ENCODE results near the gene VAPB.

VAPB gene

GRCh38 chr20:58492795-58493524, 103.9 kb downstream of the VAPB start:
- ChIA-PET POLR2A (no interaction called here), CTCF (interaction anchor here (0.6 to 1.2 kb wide), 2 partner anchors 10 to 11 kb away, joined by 3 to 4 read pairs; no protein-coding TSS in a partner anchor)
- no peak for DNase-seq (ENCODE audit: extremely low spot score)
- TF ChIP-seq LEF1 (IDR thresholded peaks at IDR 0.05; ENCODE audit: borderline replicate concordance) (no peak), HDGF (IDR thresholded peaks at IDR 0.05; ENCODE audit: borderline replicate concordance) (no peak), NFRKB (IDR thresholded peaks at IDR 0.05) (no peak), TARDBP (IDR thresholded peaks at IDR 0.05) (no peak), FOXM1 (IDR thresholded peaks at IDR 0.05; ENCODE audit: borderline replicate concordance) (no peak)
- TF ChIP-seq, protein P1, sequence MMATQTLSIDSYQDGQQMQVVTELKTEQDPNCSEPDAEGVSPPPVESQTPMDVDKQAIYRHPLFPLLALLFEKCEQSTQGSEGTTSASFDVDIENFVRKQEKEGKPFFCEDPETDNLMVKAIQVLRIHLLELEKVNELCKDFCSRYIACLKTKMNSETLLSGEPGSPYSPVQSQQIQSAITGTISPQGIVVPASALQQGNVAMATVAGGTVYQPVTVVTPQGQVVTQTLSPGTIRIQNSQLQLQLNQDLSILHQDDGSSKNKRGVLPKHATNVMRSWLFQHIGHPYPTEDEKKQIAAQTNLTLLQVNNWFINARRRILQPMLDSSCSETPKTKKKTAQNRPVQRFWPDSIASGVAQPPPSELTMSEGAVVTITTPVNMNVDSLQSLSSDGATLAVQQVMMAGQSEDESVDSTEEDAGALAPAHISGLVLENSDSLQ (IDR thresholded peaks at IDR 0.05) = no peak

- CTCF ChIA-PET = no interaction called here
- TF ChIP-seq LEF1 (IDR thresholded peaks at IDR 0.05; ENCODE audit: borderline replicate concordance) (no peak), SUZ12 (IDR thresholded peaks at IDR 0.05) (no peak), FOXM1 (IDR thresholded peaks at IDR 0.05; ENCODE audit: borderline replicate concordance) (no peak), TARDBP (IDR thresholded peaks at IDR 0.05) (no peak), CTBP1 (IDR thresholded peaks at IDR 0.05; ENCODE audit: borderline replicate concordance) (no peak), FOXA1 (IDR thresholded peaks at IDR 0.05) (no peak), FOXK2 (IDR thresholded peaks at IDR 0.05) (no peak), ZNF384 (IDR thresholded peaks at IDR 0.05) (no peak), NFRKB (IDR thresholded peaks at IDR 0.05) (no peak), ELF4 (IDR thresholded peaks at IDR 0.05) (no peak), HDGF (IDR thresholded peaks at IDR 0.05; ENCODE audit: borderline replicate concordance) (no peak), BHLHE40 (IDR thresholded peaks at IDR 0.05; ENCODE audit: borderline replicate concordance) (no peak)
- TF ChIP-seq, protein P1 (IDR thresholded peaks at IDR 0.05) = no peak
- no peak for DNase-seq (ENCODE audit: extremely low spot score)
- POLR2A ChIA-PET = no interaction called here
Observed at GRCh38 chr20:58494923-58495622, 106.0 kb downstream of the VAPB start.

- no peak for DNase-seq (ENCODE audit: extremely low spot score)
- TF ChIP-seq ARNT (IDR thresholded peaks at IDR 0.05) (no peak), FOXA1 (IDR thresholded peaks at IDR 0.05) (no peak), ZNF384 (IDR thresholded peaks at IDR 0.05) (no peak), HDGF (IDR thresholded peaks at IDR 0.05; ENCODE audit: borderline replicate concordance) (no peak), NFRKB (IDR thresholded peaks at IDR 0.05) (no peak), SP1 (IDR thresholded peaks at IDR 0.05) (no peak), TARDBP (IDR thresholded peaks at IDR 0.05) (no peak)
- TF ChIP-seq, protein P1 (IDR thresholded peaks at IDR 0.05) = no peak
- ChIA-PET POLR2A (no interaction called here), CTCF (no interaction called here)
Observed at GRCh38 chr20:58495623-58496428, 106.8 kb downstream of the VAPB start.

DNA sequence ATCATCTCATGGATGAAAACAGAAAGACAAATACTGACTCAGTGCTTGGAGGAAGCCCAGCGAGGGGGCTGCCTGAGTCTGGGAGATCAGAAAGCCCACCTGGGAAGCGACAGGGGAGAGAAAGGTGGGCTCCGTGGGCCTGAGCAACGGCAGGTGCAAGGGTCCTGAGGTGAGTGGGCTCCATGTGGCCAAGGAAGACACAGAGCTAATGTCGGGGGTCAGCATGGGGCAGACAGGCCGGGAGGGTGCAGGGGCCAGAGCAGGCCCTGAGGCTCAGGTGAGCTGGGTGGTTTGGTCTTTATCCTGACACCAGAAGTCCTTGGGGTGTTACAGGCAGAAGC, 107.4 kb downstream of the VAPB start:
- TF ChIP-seq, protein P1 (IDR thresholded peaks at IDR 0.05) = no peak
- TF ChIP-seq FOXK2 (IDR thresholded peaks at IDR 0.05) (no peak), ELF4 (IDR thresholded peaks at IDR 0.05) (no peak), NFRKB (IDR thresholded peaks at IDR 0.05) (no peak), ARNT (IDR thresholded peaks at IDR 0.05) (no peak), SUZ12 (IDR thresholded peaks at IDR 0.05) (no peak), SP1 (IDR thresholded peaks at IDR 0.05) (no peak), FOXA1 (IDR thresholded peaks at IDR 0.05) (no peak), LEF1 (IDR thresholded peaks at IDR 0.05; ENCODE audit: borderline replicate concordance) (no peak)
- no peak for DNase-seq (ENCODE audit: extremely low spot score)
- CTCF ChIA-PET = no interaction called here
- POLR2A ChIA-PET = no interaction called here

GRCh38 chr20:58497076-58497641, 108.1 kb downstream of the VAPB start:
- ChIA-PET POLR2A (no interaction called here), CTCF (no interaction called here)
- no peak for DNase-seq (ENCODE audit: extremely low spot score)
- no peak for TF ChIP-seq TARDBP (IDR thresholded peaks at IDR 0.05)
- TF ChIP-seq FOXK2 (IDR thresholded peaks at IDR 0.05) = no peak
- no peak for TF ChIP-seq LEF1 (IDR thresholded peaks at IDR 0.05; ENCODE audit: borderline replicate concordance)
- no peak for TF ChIP-seq FOXA1 (IDR thresholded peaks at IDR 0.05)
- TF ChIP-seq SUZ12 (IDR thresholded peaks at IDR 0.05) = no peak
- no peak for TF ChIP-seq L3MBTL2 (conservative IDR thresholded peaks at IDR 0.05)
- no peak for TF ChIP-seq SP1 (IDR thresholded peaks at IDR 0.05)
- TF ChIP-seq, protein P1 (IDR thresholded peaks at IDR 0.05) = no peak
- TF ChIP-seq CTBP1 (IDR thresholded peaks at IDR 0.05; ENCODE audit: borderline replicate concordance) = no peak
- TF ChIP-seq ELF4 (IDR thresholded peaks at IDR 0.05) = no peak
- no peak for TF ChIP-seq BHLHE40 (IDR thresholded peaks at IDR 0.05; ENCODE audit: borderline replicate concordance)
- no peak for TF ChIP-seq FOXM1 (IDR thresholded peaks at IDR 0.05; ENCODE audit: borderline replicate concordance)
- TF ChIP-seq HDGF (IDR thresholded peaks at IDR 0.05; ENCODE audit: borderline replicate concordance) = no peak
- no peak for TF ChIP-seq ZNF384 (IDR thresholded peaks at IDR 0.05)
- TF ChIP-seq ARNT (IDR thresholded peaks at IDR 0.05) = no peak
- TF ChIP-seq NFRKB (IDR thresholded peaks at IDR 0.05) = no peak
